Measurements from ENCODE around the gene SLC2A14. TPM values are rescaled to one million over a fixed set of nuclear protein-coding genes. Genes with fewer than 3 reads are reported as not detected.
"Not testable (repeated sequence)": the region's sequence is repeated elsewhere in the genome, so short reads cannot be mapped to it uniquely, and the experiment has no call there.

The SLC2A14 gene
- total and polyA plus RNA-seq, 7 experiments from 2014 or later, result 0.15 to 4.3 (median 1.2) TPM; not detected in 1

- ATAC-seq; DNase-seq; H3K27ac ChIP-seq (ENCODE audit: low read depth, low read length); H3K4me1 Mint-ChIP-seq; H3K36me3 ChIP-seq (ENCODE audit: control insufficient read depth in 2 of 3, insufficient read depth in 3 of 3, low read length in 3 of 3); H3K4me3 Mint-ChIP-seq; H3K36me3 Mint-ChIP-seq; H3K27ac Mint-ChIP-seq; CTCF ChIA-PET; H3K4me3 ChIP-seq (ENCODE audit: low read length); H3K4me1 ChIP-seq (ENCODE audit: control insufficient read depth in 2 of 2, insufficient read depth in 2 of 2, low read length in 2 of 2); H3K9me3 ChIP-seq (ENCODE audit: control insufficient read depth in 2 of 3, low read length in 3 of 3); H3K27me3 ChIP-seq (ENCODE audit: control insufficient read depth in 2 of 2, insufficient read depth in 2 of 2, low read length in 2 of 2); H3K27me3 Mint-ChIP-seq; intact Hi-C loops (cut with micrococcal nuclease); POLR2A ChIA-PET; H3K9me3 Mint-ChIP-seq: not testable (repeated sequence)
Measured at GRCh38 chr12:7896726-7897125, 24.0 kb upstream of the SLC2A14 start.

- Mint-ChIP-seq H3K4me1 (no peaks in the 10 kb centered on the region), H3K9me3 (no peaks in the 10 kb centered on the region), H3K4me3 (no peak overlapping the region), H3K27ac (no peak overlapping the region), H3K36me3 (peaks cover 0 to 5% (median 0%) of the 10 kb centered on the region in 5 donors), H3K27me3 (peaks cover 0 to 2% (median 0%) of the 10 kb centered on the region in 5 donors)
- no peaks in the 10 kb centered on the region for H3K36me3 ChIP-seq (ENCODE audit: control insufficient read depth in 2 of 3, insufficient read depth in 3 of 3, low read length in 3 of 3)
- ChIA-PET POLR2A (no interaction called here), CTCF (interaction anchor here (0.6 kb wide), 3 partner anchors 15 to 90 kb away, joined by 3 read pairs; no protein-coding TSS in a partner anchor)
- H3K4me3 ChIP-seq (ENCODE audit: low read length), result no peak overlapping the region
- intact Hi-C loops (cut with micrococcal nuclease), result no loop called here
- DNase-seq (no peak), ATAC-seq (no peak)
- H3K27ac ChIP-seq (ENCODE audit: low read depth, low read length), result no peak overlapping the region
- no peaks in the 10 kb centered on the region for H3K27me3 ChIP-seq (ENCODE audit: control insufficient read depth in 2 of 2, insufficient read depth in 2 of 2, low read length in 2 of 2)
- H3K4me1 ChIP-seq (ENCODE audit: control insufficient read depth in 2 of 2, insufficient read depth in 2 of 2, low read length in 2 of 2), result no peaks in the 10 kb centered on the region
- no peaks in the 10 kb centered on the region for H3K9me3 ChIP-seq (ENCODE audit: control insufficient read depth in 2 of 3, low read length in 3 of 3)
Measured at GRCh38 chr12:7892186-7892980, 19.7 kb upstream of the SLC2A14 start.

GRCh38 chr12:7884689-7885088 lies 12.0 kb upstream of the SLC2A14 start:
- ATAC-seq, result no peak
- Mint-ChIP-seq H3K4me3 (no peak overlapping the region), H3K27me3 (peaks cover 0 to 11% (median 0%) of the 10 kb centered on the region in 5 donors), H3K27ac (no peak overlapping the region), H3K9me3 (no peaks in the 10 kb centered on the region), H3K4me1 (no peaks in the 10 kb centered on the region), H3K36me3 (no peaks in the 10 kb centered on the region)
- Histone ChIP-seq H3K36me3 (ENCODE audit: control insufficient read depth in 2 of 3, insufficient read depth in 3 of 3, low read length in 3 of 3) (no peaks in the 10 kb centered on the region), H3K9me3 (ENCODE audit: control insufficient read depth in 2 of 3, low read length in 3 of 3) (no peaks in the 10 kb centered on the region), H3K4me3 (ENCODE audit: low read length) (no peak overlapping the region), H3K27me3 (ENCODE audit: control insufficient read depth in 2 of 2, insufficient read depth in 2 of 2, low read length in 2 of 2) (no peaks in the 10 kb centered on the region), H3K27ac (ENCODE audit: low read depth, low read length) (no peak overlapping the region), H3K4me1 (ENCODE audit: control insufficient read depth in 2 of 2, insufficient read depth in 2 of 2, low read length in 2 of 2) (no peaks in the 10 kb centered on the region)
- ChIA-PET CTCF (no interaction called here), POLR2A (no interaction called here)
- no peak for DNase-seq
- intact Hi-C loops (cut with micrococcal nuclease), result no loop called here

- POLR2A ChIA-PET, result interaction anchor here (0.6 kb wide), 1 partner anchor 20 kb away, joined by 3 read pairs; no protein-coding TSS in a partner anchor
- H3K27ac ChIP-seq (ENCODE audit: low read depth, low read length); H3K27me3 Mint-ChIP-seq; DNase-seq; H3K27me3 ChIP-seq (ENCODE audit: control insufficient read depth in 2 of 2, insufficient read depth in 2 of 2, low read length in 2 of 2); H3K4me1 ChIP-seq (ENCODE audit: control insufficient read depth in 2 of 2, insufficient read depth in 2 of 2, low read length in 2 of 2); H3K36me3 Mint-ChIP-seq; H3K9me3 Mint-ChIP-seq; CTCF ChIA-PET; intact Hi-C loops (cut with micrococcal nuclease); H3K4me3 Mint-ChIP-seq; H3K36me3 ChIP-seq (ENCODE audit: control insufficient read depth in 2 of 3, insufficient read depth in 3 of 3, low read length in 3 of 3); H3K27ac Mint-ChIP-seq; ATAC-seq; H3K4me3 ChIP-seq (ENCODE audit: low read length); H3K9me3 ChIP-seq (ENCODE audit: control insufficient read depth in 2 of 3, low read length in 3 of 3); H3K4me1 Mint-ChIP-seq: not testable (repeated sequence)
Measured at GRCh38 chr12:7881736-7882120, 9.0 kb upstream of the SLC2A14 start.

GRCh38 chr12:7880952-7881735 lies 8.4 kb upstream of the SLC2A14 start:
- H3K4me1 ChIP-seq (ENCODE audit: control insufficient read depth in 2 of 2, insufficient read depth in 2 of 2, low read length in 2 of 2); intact Hi-C loops (cut with micrococcal nuclease); ATAC-seq; H3K36me3 ChIP-seq (ENCODE audit: control insufficient read depth in 2 of 3, insufficient read depth in 3 of 3, low read length in 3 of 3); H3K4me3 ChIP-seq (ENCODE audit: low read length); DNase-seq; H3K27me3 Mint-ChIP-seq; H3K4me1 Mint-ChIP-seq; H3K9me3 ChIP-seq (ENCODE audit: control insufficient read depth in 2 of 3, low read length in 3 of 3); H3K36me3 Mint-ChIP-seq; H3K9me3 Mint-ChIP-seq; H3K27ac Mint-ChIP-seq; H3K4me3 Mint-ChIP-seq; H3K27me3 ChIP-seq (ENCODE audit: control insufficient read depth in 2 of 2, insufficient read depth in 2 of 2, low read length in 2 of 2); H3K27ac ChIP-seq (ENCODE audit: low read depth, low read length); CTCF ChIA-PET: not testable (repeated sequence)
- POLR2A ChIA-PET, result interaction anchor here (0.6 kb wide), 1 partner anchor 20 kb away, joined by 3 read pairs; no protein-coding TSS in a partner anchor

- H3K27ac Mint-ChIP-seq, result no peak overlapping the region
- H3K4me1 Mint-ChIP-seq, result no peaks in the 10 kb centered on the region
- Histone ChIP-seq H3K9me3 (ENCODE audit: control insufficient read depth in 2 of 3, low read length in 3 of 3) (no peaks in the 10 kb centered on the region), H3K27ac (ENCODE audit: low read depth, low read length) (no peak overlapping the region), H3K27me3 (ENCODE audit: control insufficient read depth in 2 of 2, insufficient read depth in 2 of 2, low read length in 2 of 2) (no peaks in the 10 kb centered on the region), H3K4me3 (ENCODE audit: low read length) (no peak overlapping the region), H3K36me3 (ENCODE audit: control insufficient read depth in 2 of 3, insufficient read depth in 3 of 3, low read length in 3 of 3) (no peaks in the 10 kb centered on the region), H3K4me1 (ENCODE audit: control insufficient read depth in 2 of 2, insufficient read depth in 2 of 2, low read length in 2 of 2) (no peaks in the 10 kb centered on the region)
- no peak overlapping the region for H3K4me3 Mint-ChIP-seq
- POLR2A ChIA-PET, result no interaction called here
- ATAC-seq (no peak), DNase-seq (no peak)
- peaks cover 0 to 5% (median under 1%) of the 10 kb centered on the region in 5 donors for H3K27me3 Mint-ChIP-seq
- H3K9me3 Mint-ChIP-seq, result no peaks in the 10 kb centered on the region
- no peaks in the 10 kb centered on the region for H3K36me3 Mint-ChIP-seq
- CTCF ChIA-PET, result no interaction called here
- intact Hi-C loops (cut with micrococcal nuclease), result no loop called here
Measured at GRCh38 chr12:7879246-7879645, 6.5 kb upstream of the SLC2A14 start.

Data from naive thymus-derived CD4-positive, alpha-beta T cell (primary cell).